ENCODE results near the gene RIPOR3.
A peak's percentile ranks its signal among the peaks of the same experiment; 100 is the strongest.

Gene RIPOR3

GRCh38 chr20:50565383-50565782 lies 126.0 kb downstream of the RIPOR3 start:
- peaks cover 38% of the 10 kb centered on the region for H3K4me1 ChIP-seq (ENCODE audit: control insufficient read depth, insufficient read depth, low read length, poor library complexity, severe bottlenecking)
- no peak overlapping the region for H3K4me3 ChIP-seq (ENCODE audit: extremely low read depth, insufficient read depth, low read length, poor library complexity, severe bottlenecking)
- 83 to 87% methylated on average over 2 of the region's 2 CpGs for WGBS, 2 experiments (ENCODE audit: insufficient coverage in 2 of 2)
- H3K9me3 ChIP-seq (ENCODE audit: control insufficient read depth, low read length): no peaks in the 10 kb centered on the region
- peaks cover 75% of the 10 kb centered on the region for H3K36me3 ChIP-seq (ENCODE audit: control insufficient read depth, insufficient read depth, low read length)
- no peak overlapping the region for H3K27ac ChIP-seq (ENCODE audit: low read depth, low read length, severe bottlenecking)

- H3K4me3 ChIP-seq (ENCODE audit: extremely low read depth, insufficient read depth, low read length, poor library complexity, severe bottlenecking): no peak overlapping the region
- H3K27ac ChIP-seq (ENCODE audit: low read depth, low read length, severe bottlenecking): no peak overlapping the region
- peaks cover 58% of the 10 kb centered on the region for H3K36me3 ChIP-seq (ENCODE audit: control insufficient read depth, insufficient read depth, low read length)
Observed at GRCh38 chr20:50563133-50563944, 128.0 kb downstream of the RIPOR3 start.

DNA sequence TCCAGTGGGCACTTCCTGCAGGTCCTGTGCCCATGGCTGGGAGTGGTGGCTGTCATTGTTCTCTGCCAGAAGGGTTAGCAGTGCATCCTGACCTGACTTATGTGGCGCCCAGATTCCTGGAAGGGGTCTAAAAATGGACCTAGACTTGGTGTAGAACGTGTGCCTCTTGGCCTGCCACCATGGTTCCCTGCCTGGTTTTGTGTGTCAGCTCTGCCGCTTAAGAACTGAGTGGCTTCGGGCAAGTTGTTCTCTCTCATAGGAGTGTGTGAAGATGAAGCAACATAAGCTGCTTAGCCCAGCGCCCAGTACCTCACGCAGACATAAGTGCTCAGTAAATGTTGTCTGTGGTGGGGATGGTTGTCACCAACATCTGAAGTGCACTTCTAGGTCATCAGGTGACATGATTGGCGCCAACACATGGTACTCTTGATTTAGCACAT lies 129.1 kb downstream of the RIPOR3 start:
- Histone ChIP-seq H3K9me3 (ENCODE audit: control insufficient read depth, low read length) (no peaks in the 10 kb centered on the region), H3K4me1 (ENCODE audit: control insufficient read depth, insufficient read depth, low read length, poor library complexity, severe bottlenecking) (peaks cover 42% of the 10 kb centered on the region), H3K27ac (ENCODE audit: low read depth, low read length, severe bottlenecking) (peak overlapping the region; percentile 98), H3K4me3 (ENCODE audit: extremely low read depth, insufficient read depth, low read length, poor library complexity, severe bottlenecking) (no peak overlapping the region), H3K36me3 (ENCODE audit: control insufficient read depth, insufficient read depth, low read length) (peaks cover 54% of the 10 kb centered on the region)
- 96 to 97% methylated on average over 2 to 7 of the region's 7 CpGs for WGBS, 2 experiments (ENCODE audit: insufficient coverage in 2 of 2)

More at GRCh38 chr20:50563133-50563944, 128.0 kb downstream of the RIPOR3 start:
- Histone ChIP-seq H3K4me1 (ENCODE audit: control insufficient read depth, insufficient read depth, low read length, poor library complexity, severe bottlenecking) (peaks cover 38% of the 10 kb centered on the region), H3K9me3 (ENCODE audit: control insufficient read depth, low read length) (no peaks in the 10 kb centered on the region)
- WGBS, 2 experiments (ENCODE audit: insufficient coverage in 2 of 2): no CpG with 5 or more reads among the region's 3 CpGs

DNA sequence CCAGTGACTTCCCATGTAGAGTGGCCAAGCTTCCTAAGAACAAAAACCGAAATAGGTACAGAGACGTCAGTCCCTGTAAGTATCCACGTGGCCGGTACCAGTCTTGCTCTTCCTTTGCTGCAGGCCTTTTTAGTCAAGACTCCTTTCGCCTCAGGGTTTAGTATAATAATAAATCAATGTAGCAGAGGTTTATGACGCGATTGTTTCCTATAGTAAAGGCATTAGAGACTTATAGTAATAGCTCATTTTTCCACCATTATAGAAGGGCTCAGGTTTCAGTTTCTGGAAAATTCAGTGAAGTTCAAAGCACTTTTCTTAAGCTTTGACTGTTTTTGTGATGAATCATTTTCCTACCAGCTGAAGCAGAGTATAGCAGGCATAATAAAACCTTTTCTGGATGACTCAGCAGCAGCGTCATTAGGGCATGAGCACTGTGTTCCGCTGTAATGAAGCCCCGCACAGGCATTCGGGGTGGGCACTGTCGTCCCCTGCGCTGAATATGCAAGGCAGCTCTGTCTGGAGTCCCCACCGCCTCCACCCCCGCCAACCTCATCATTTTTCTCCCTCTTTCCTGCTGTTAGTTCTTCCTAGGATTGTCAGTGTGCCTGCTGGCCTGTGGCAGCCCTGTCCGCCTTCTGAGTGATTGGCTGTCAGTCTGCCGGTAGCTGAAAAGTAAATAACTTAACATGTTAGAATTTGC lies 129.8 kb downstream of the RIPOR3 start:
- no peaks in the 10 kb centered on the region for H3K9me3 ChIP-seq (ENCODE audit: control insufficient read depth, low read length)
- H3K36me3 ChIP-seq (ENCODE audit: control insufficient read depth, insufficient read depth, low read length): peaks cover 49% of the 10 kb centered on the region
- peak overlapping the region; percentile 98 for H3K27ac ChIP-seq (ENCODE audit: low read depth, low read length, severe bottlenecking)
- peaks cover 42% of the 10 kb centered on the region for H3K4me1 ChIP-seq (ENCODE audit: control insufficient read depth, insufficient read depth, low read length, poor library complexity, severe bottlenecking)
- 55 to 67% methylated on average over 13 of the region's 17 CpGs for WGBS, 2 experiments (ENCODE audit: insufficient coverage in 2 of 2)
- no peak overlapping the region for H3K4me3 ChIP-seq (ENCODE audit: extremely low read depth, insufficient read depth, low read length, poor library complexity, severe bottlenecking)

GRCh38 chr20:50560867-50561266 lies 130.5 kb downstream of the RIPOR3 start:
- peaks cover 42% of the 10 kb centered on the region for H3K4me1 ChIP-seq (ENCODE audit: control insufficient read depth, insufficient read depth, low read length, poor library complexity, severe bottlenecking)
- no peak overlapping the region for H3K4me3 ChIP-seq (ENCODE audit: extremely low read depth, insufficient read depth, low read length, poor library complexity, severe bottlenecking)
- H3K27ac ChIP-seq (ENCODE audit: low read depth, low read length, severe bottlenecking): peak overlapping the region; percentile 98
- 84 to 96% methylated on average over 5 of the region's 5 CpGs for WGBS, 2 experiments (ENCODE audit: insufficient coverage in 2 of 2)
- peaks cover 42% of the 10 kb centered on the region for H3K36me3 ChIP-seq (ENCODE audit: control insufficient read depth, insufficient read depth, low read length)
- no peaks in the 10 kb centered on the region for H3K9me3 ChIP-seq (ENCODE audit: control insufficient read depth, low read length)

DNA sequence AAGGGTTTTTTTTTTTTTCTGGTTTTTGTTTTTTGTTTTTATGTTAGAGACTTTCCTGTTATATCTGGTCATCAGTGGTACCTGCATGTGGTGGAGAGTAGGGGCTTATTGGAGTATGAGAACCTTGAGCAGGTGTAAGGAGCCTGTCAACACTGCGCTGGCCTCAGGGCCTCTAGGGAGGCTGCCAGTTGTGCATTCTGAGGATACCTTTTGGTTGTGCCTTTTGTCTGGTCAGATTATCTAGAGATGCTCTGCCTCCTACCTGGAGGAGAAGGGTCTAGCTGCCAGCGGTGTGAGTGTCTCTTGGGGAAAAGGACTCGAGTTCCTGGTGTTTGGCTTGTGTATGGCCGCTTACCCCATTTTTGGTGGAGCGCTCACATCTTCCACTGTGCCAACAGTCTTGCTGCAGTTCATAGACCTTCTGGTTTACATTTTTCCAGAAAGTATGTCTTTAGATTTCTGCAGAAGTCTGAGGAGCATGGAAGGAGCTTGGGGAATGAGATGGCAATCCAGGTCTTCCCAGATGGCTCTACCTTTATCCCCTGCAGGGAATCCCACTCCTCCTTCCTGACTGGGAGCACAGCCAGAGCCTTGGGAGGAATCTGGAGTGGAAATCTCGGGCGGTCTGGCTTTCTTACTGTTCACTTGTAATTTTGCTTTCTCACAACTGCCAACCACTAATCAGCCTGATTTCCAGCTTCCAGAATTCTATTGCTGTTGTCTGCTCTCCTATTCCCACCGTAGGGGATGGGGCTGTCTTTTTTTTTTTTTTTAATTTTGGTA lies 131.3 kb downstream of the RIPOR3 start:
- peaks cover 35% of the 10 kb centered on the region for H3K36me3 ChIP-seq (ENCODE audit: control insufficient read depth, insufficient read depth, low read length)
- WGBS, 2 experiments (ENCODE audit: insufficient coverage in 2 of 2): 100% methylated on average over 4 to 5 of the region's 8 CpGs
- no peak overlapping the region for H3K4me3 ChIP-seq (ENCODE audit: extremely low read depth, insufficient read depth, low read length, poor library complexity, severe bottlenecking)
- H3K9me3 ChIP-seq (ENCODE audit: control insufficient read depth, low read length): no peaks in the 10 kb centered on the region
- H3K27ac ChIP-seq (ENCODE audit: low read depth, low read length, severe bottlenecking): peak overlapping the region; percentile 45
- peaks cover 42% of the 10 kb centered on the region for H3K4me1 ChIP-seq (ENCODE audit: control insufficient read depth, insufficient read depth, low read length, poor library complexity, severe bottlenecking)

DNA sequence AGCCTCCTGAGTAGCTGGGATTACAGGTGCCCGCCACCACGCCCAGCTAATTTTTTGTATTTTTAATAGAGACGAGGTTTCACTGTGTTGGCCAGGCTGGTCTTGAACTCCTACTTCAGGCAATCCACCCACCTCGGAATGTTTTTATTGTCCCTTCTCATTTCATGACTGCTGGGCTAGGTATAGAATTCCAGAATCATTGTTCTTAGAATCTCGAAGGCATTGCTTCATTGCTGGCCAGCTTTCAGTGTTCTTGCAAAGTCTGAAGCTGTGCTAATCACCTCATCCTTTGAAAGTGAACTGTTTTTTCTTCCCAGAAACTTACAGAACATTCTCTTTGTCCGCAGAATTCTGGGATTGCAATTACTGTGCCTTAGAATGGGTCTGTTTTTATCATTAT lies 132.2 kb downstream of the RIPOR3 start:
- peak overlapping the region; percentile 2 for H3K27ac ChIP-seq (ENCODE audit: low read depth, low read length, severe bottlenecking)
- H3K9me3 ChIP-seq (ENCODE audit: control insufficient read depth, low read length): no peaks in the 10 kb centered on the region
- WGBS, 2 experiments (ENCODE audit: insufficient coverage in 2 of 2): 94 to 97% methylated on average over 2 to 4 of the region's 6 CpGs
- peaks cover 39% of the 10 kb centered on the region for H3K4me1 ChIP-seq (ENCODE audit: control insufficient read depth, insufficient read depth, low read length, poor library complexity, severe bottlenecking)
- H3K36me3 ChIP-seq (ENCODE audit: control insufficient read depth, insufficient read depth, low read length): peaks cover 26% of the 10 kb centered on the region
- no peak overlapping the region for H3K4me3 ChIP-seq (ENCODE audit: extremely low read depth, insufficient read depth, low read length, poor library complexity, severe bottlenecking)

- H3K9me3 ChIP-seq (ENCODE audit: control insufficient read depth, low read length): no peaks in the 10 kb centered on the region
- peaks cover 21% of the 10 kb centered on the region for H3K36me3 ChIP-seq (ENCODE audit: control insufficient read depth, insufficient read depth, low read length)
- peak overlapping the region; percentile 54 for H3K27ac ChIP-seq (ENCODE audit: low read depth, low read length, severe bottlenecking)
- WGBS, 2 experiments (ENCODE audit: insufficient coverage in 2 of 2): 82 to 86% methylated on average over 2 to 4 of the region's 4 CpGs
- no peak overlapping the region for H3K4me3 ChIP-seq (ENCODE audit: extremely low read depth, insufficient read depth, low read length, poor library complexity, severe bottlenecking)
- peaks cover 38% of the 10 kb centered on the region for H3K4me1 ChIP-seq (ENCODE audit: control insufficient read depth, insufficient read depth, low read length, poor library complexity, severe bottlenecking)
Observed at GRCh38 chr20:50558483-50558925, 132.8 kb downstream of the RIPOR3 start.

GRCh38 chr20:50557549-50558134 lies 133.7 kb downstream of the RIPOR3 start:
- no peak overlapping the region for H3K4me3 ChIP-seq (ENCODE audit: extremely low read depth, insufficient read depth, low read length, poor library complexity, severe bottlenecking)
- H3K27ac ChIP-seq (ENCODE audit: low read depth, low read length, severe bottlenecking): no peak overlapping the region
- WGBS, 2 experiments (ENCODE audit: insufficient coverage in 2 of 2): 94 to 98% methylated on average over 7 to 9 of the region's 11 CpGs
- H3K4me1 ChIP-seq (ENCODE audit: control insufficient read depth, insufficient read depth, low read length, poor library complexity, severe bottlenecking): peaks cover 37% of the 10 kb centered on the region
- peaks cover 13% of the 10 kb centered on the region for H3K36me3 ChIP-seq (ENCODE audit: control insufficient read depth, insufficient read depth, low read length)
- no peaks in the 10 kb centered on the region for H3K9me3 ChIP-seq (ENCODE audit: control insufficient read depth, low read length)

DNA sequence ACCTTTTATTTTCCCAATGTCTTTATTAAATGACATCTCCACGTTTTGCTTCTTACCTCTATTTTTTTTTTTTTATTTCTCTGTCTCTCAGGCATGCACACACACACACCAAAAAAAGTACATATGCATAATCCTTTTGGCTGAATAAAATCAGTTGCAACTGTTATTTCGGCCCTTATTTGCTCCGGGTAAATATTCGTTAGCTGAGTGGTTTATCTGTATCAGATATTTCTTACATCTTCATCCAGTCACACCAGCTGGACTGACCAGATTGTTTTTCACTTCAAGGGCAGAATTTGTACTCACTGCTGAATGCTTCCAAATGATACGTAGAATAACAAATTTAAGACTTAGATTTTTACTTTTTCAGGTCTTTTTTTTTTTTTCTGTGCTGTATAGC lies 135.7 kb downstream of the RIPOR3 start:
- no peak overlapping the region for H3K27ac ChIP-seq (ENCODE audit: low read depth, low read length, severe bottlenecking)
- 92% methylated on average over 2 of the region's 5 CpGs; no CpG with 5 or more reads in 1 of the 2 experiments for WGBS, 2 experiments (ENCODE audit: insufficient coverage in 2 of 2)
- no peaks in the 10 kb centered on the region for H3K9me3 ChIP-seq (ENCODE audit: control insufficient read depth, low read length)
- peaks cover 6% of the 10 kb centered on the region for H3K36me3 ChIP-seq (ENCODE audit: control insufficient read depth, insufficient read depth, low read length)
- H3K4me1 ChIP-seq (ENCODE audit: control insufficient read depth, insufficient read depth, low read length, poor library complexity, severe bottlenecking): peaks cover 18% of the 10 kb centered on the region
- no peak overlapping the region for H3K4me3 ChIP-seq (ENCODE audit: extremely low read depth, insufficient read depth, low read length, poor library complexity, severe bottlenecking)

Data from mesodermal cell (in vitro differentiated cells).